K562 (cell line): ENCODE data around the gene CHAC1. TPM values are rescaled to one million over a fixed set of nuclear protein-coding genes. Genes with fewer than 3 reads are reported as not detected.
"Not testable (repeated sequence)": the region's sequence is repeated elsewhere in the genome, so short reads cannot be mapped to it uniquely, and the experiment has no call there.

Experiments used
- ATAC-seq: fragments of 200-7000 bp; cut with Tn5 transposase; 3 replicates; pipeline ENCODE4 v1.9.1; 2020; ENCODE audit warnings: moderate library complexity
- BruUV-seq: library from RNA; stranded (reverse); fragments of 400-500 nt; replicated peaks from 2 replicates; lab custom pipeline; 2021; lab: Mats Ljungman, UMichigan
- CTCF ChIA-PET: fragments of 300-600 bp; formaldehyde crosslinking; extraction: SDS; loops from one replicate; lab custom pipeline; 2021; ENCODE audit warnings: low intra/inter-chr PET ratio; lab: Yijun Ruan, JAX
- POLR2A ChIA-PET: fragments of 300-600, 350-650 bp; sonication (Branson Sonifier 250); formaldehyde crosslinking; extraction: SDS; loops from one replicate; lab custom pipeline; 2021; ENCODE audit warnings: antibody characterized with exemption, inconsistent platforms; lab: Yijun Ruan, JAX
- DNase-seq, 4 experiments: peaks; one replicate each; pipeline versions ENCODE4 v3.0.0 to v3.0.0-alpha.2; 2011 to 2018; ENCODE audit warnings: low spot score in 3 of 4, mixed read lengths in 3 of 4; ENCODE audit errors: extremely low read depth in 1 of 4
- FAIRE-seq: peaks from 2 replicates; lab custom pipeline; 2011; peaks lifted over from hg19 to GRCh38; lab: Jason Lieb, UNC
- H2AFZ ChIP-seq: 2 replicates; pipeline ENCODE4 v1.6.0; 2011; ENCODE audit warnings: low read depth, low read length, control low read depth, inconsistent platforms
- H3K27ac ChIP-seq: fragments of 200-600 bp; 3 replicates; pipeline ENCODE4 v1.8.0; 2011; ENCODE audit warnings: low read depth, mild to moderate bottlenecking, control low read depth, inconsistent platforms, low read length, moderate library complexity, mixed read lengths; ENCODE audit errors: extremely low read depth
- H3K27me3 ChIP-seq, 2 experiments: fragments of 300-600 bp in 1 of 2; 2 replicates in 1 of 2; 3 replicates in 1 of 2; pipeline versions ENCODE4 v1.6.0 to v1.8.0; 2011; ENCODE audit warnings: inconsistent platforms in 2 of 2, low read length in 2 of 2, mild to moderate bottlenecking in 1 of 2, mixed read lengths in 1 of 2, moderate library complexity in 1 of 2; ENCODE audit not compliant: control insufficient read depth in 2 of 2, insufficient read depth in 2 of 2
- H3K36me3 ChIP-seq: fragments of 300-600 bp; 3 replicates; pipeline ENCODE4 v1.8.0; 2011; ENCODE audit warnings: mild to moderate bottlenecking, low read length, inconsistent platforms; ENCODE audit not compliant: control insufficient read depth, insufficient read depth
- H3K4me1 ChIP-seq, 2 experiments: fragments of 200-600 bp in 1 of 2; replicated peaks in 1 of 2; 2 replicates in 1 of 2; 3 replicates in 1 of 2; pipeline versions ENCODE4 v1.5.1 to v1.8.0; 2011; ENCODE audit warnings: inconsistent platforms in 2 of 2, low read length in 2 of 2, mild to moderate bottlenecking in 1 of 2, mixed read lengths in 1 of 2, moderate library complexity in 1 of 2; ENCODE audit not compliant: control insufficient read depth in 2 of 2, insufficient read depth in 2 of 2
- H3K4me2 ChIP-seq: 2 replicates; pipeline ENCODE4 v1.6.1; 2011; ENCODE audit warnings: low read length, control low read depth, inconsistent platforms, mixed read lengths; ENCODE audit not compliant: insufficient read depth
- H3K4me3 ChIP-seq: fragments of 200-600 bp; sonication (generic), shearing (Covaris generic); 2 replicates; pipeline ENCODE4 v1.5.1; 2016; ENCODE audit warnings: control low read depth, inconsistent platforms
- H3K79me2 ChIP-seq: fragments of 200-600 bp; 3 replicates; pipeline ENCODE4 v1.8.0; 2011; ENCODE audit warnings: low read length, inconsistent platforms; ENCODE audit not compliant: control insufficient read depth, insufficient read depth
- H3K9ac ChIP-seq, 2 experiments: 2 replicates each; pipeline versions ENCODE4 v1.6.0 to v1.6.1; 2011; ENCODE audit warnings: low read depth in 2 of 2, low read length in 2 of 2, control low read depth in 1 of 2, inconsistent platforms in 1 of 2, mild to moderate bottlenecking in 1 of 2, mixed read lengths in 1 of 2; ENCODE audit not compliant: insufficient read depth in 1 of 2
- H3K9me1 ChIP-seq: one replicate; pipeline ENCODE4 v1.6.0; 2011; ENCODE audit warnings: inconsistent platforms, mild to moderate bottlenecking, low read length, moderate library complexity; ENCODE audit not compliant: control insufficient read depth, insufficient read depth
- H3K9me3 ChIP-seq: replicated peaks from 2 replicates; pipeline ENCODE4 v1.5.1; 2011; ENCODE audit warnings: low read depth, low read length, inconsistent platforms; ENCODE audit not compliant: control insufficient read depth, insufficient read depth
- H4K20me1 ChIP-seq: replicated peaks from 2 replicates; pipeline ENCODE4 v1.6.1; 2011; ENCODE audit warnings: low read length, inconsistent platforms, mixed read lengths; ENCODE audit not compliant: control insufficient read depth, insufficient read depth
- MTA3 ChIP-seq: fragments of 450-650 bp; formaldehyde crosslinking; IDR thresholded peaks from 2 replicates; pipeline ENCODE4 v1.6.1; 2017; ENCODE audit warnings: mild to moderate bottlenecking, borderline replicate concordance
- NFYB ChIP-seq: IDR thresholded peaks from 2 replicates; pipeline ENCODE4 v1.6.1; 2011; ENCODE audit warnings: mild to moderate bottlenecking, moderate library complexity; ENCODE audit not compliant: insufficient read length; ENCODE audit errors: extremely low read depth
- POLR2A ChIP-seq: fragments of 450-650 bp; conservative IDR thresholded peaks from 2 replicates; pipeline ENCODE4 v1.6.1; 2016
- RBFOX2 ChIP-seq: fragments of 200-400 bp; formaldehyde crosslinking; IDR thresholded peaks from 2 replicates; pipeline ENCODE4 v1.6.1; 2017; ENCODE audit warnings: low read depth, mild to moderate bottlenecking, low read length, moderate library complexity
- SUPT5H ChIP-seq: fragments of 450-650 bp; IDR thresholded peaks from 2 replicates; pipeline ENCODE4 v1.6.1; 2016
- TBP ChIP-seq: optimal IDR thresholded peaks from 2 replicates; pipeline ENCODE3; 2011; ENCODE audit warnings: low read depth, low read length, improper control_type of control experiment
- WGBS: fragments of 100-300 bp; shearing (Covaris generic); methylation state at CpG from one replicate; pipeline ENCODE4 v1.1.6; 2016; ENCODE audit warnings: low coverage, mixed read lengths; ENCODE audit not compliant: insufficient coverage; ENCODE audit errors: missing lambda C conversion rate; 5-methylcytosine and 5-hydroxymethylcytosine counted together
- in situ Hi-C: fragments of 300-500 bp; cut with MboI; formaldehyde crosslinking; loops from 4 replicates; pipeline ENCODE4 v1.15.0; 2018; ENCODE audit warnings: inconsistent platforms, mixed read lengths
- intact Hi-C: fragments of 100-400 bp; cut with micrococcal nuclease; formaldehyde crosslinking; loops from 2 replicates; pipeline ENCODE4 v1.14.2; 2022
- polyA plus RNA-seq, 8 experiments: library from polyadenylated mRNA; depleted of rRNA in 4 of 8; stranded (reverse) in 5 of 8; unstranded in 3 of 8; fragments of >200 nt; fragmentation: Nextera tagmentation in 2 of 8; fragmentation: Illumina TruSeq in 1 of 8; extraction: Ambion mirVana in 2 of 8; extraction: Trizol in 1 of 8; gene quantifications; 2 replicates each; pipeline versions ENCODE4 v1.2.1 to v1.2.3, GENCODE V29; 2011 to 2014; ENCODE audit warnings: inconsistent platforms in 1 of 8, missing spikeins in 1 of 8
- total RNA-seq, 7 experiments: library from RNA; depleted of rRNA in 6 of 7; stranded (reverse); fragments of >200 nt in 6 of 7; fragmentation: Illumina TruSeq in 2 of 7; extraction: Trizol in 2 of 7; gene quantifications; 2 replicates each; pipeline versions ENCODE4 v1.2.1 to v1.2.3, GENCODE V29; 2011 to 2021; ENCODE audit warnings: low replicate concordance in 1 of 7

The CHAC1 gene
- total and polyA plus RNA-seq, 9 of the 15 experiments (the other 6 are each of a cell fraction or from before 2014, with no cell fraction given): 0.47 to 39.0 (median 7.5) TPM

DNA sequence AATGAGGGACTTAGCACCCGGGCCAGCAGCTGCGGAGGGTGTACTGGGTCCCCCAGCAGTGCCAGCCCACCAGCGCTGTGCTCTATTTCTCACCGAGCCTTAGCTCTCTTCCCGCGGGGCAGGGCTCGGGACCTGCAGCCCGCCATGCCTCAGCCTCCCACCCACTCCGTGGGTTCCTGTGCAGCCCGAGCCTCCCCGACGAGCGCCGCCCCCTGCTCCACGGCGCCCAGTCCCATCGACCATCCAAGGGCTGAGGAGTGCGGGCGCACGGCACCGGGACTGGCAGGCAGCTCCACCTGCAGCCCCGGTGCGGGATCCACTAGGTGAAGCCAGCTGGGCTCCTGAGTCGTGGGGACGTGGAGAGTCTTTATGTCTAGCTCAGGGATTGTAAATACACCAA lies 8.5 kb downstream of the CHAC1 start:
- H3K79me2 ChIP-seq, H4K20me1 ChIP-seq, DNase-seq, FAIRE-seq, BruUV-seq, H2AFZ ChIP-seq, H3K4me3 ChIP-seq, H3K9me1 ChIP-seq, ATAC-seq, H3K27me3 ChIP-seq, CTCF ChIA-PET, H3K9ac ChIP-seq, intact Hi-C loops, H3K27ac ChIP-seq, in situ Hi-C loops, H3K9me3 ChIP-seq, H3K4me2 ChIP-seq, H3K36me3 ChIP-seq: not testable (repeated sequence)
- 87% methylated on average over 11 of the region's 25 CpGs for WGBS
- H3K4me1 ChIP-seq: peaks cover 0 to 26% of the 10 kb centered on the region in 2 experiments; a peak in 4 of 5 replicates
- POLR2A ChIA-PET: interaction anchor here (0.6 to 1.4 kb wide), 3 partner anchors 9 to 185 kb away, joined by 3 read pairs; partner anchors contain the start of gene CHAC1
- 0 out of 2 replicates have a peak, but pooled peaks have one; percentile 1 for TF ChIP-seq RBFOX2

- BruUV-seq, H3K36me3 ChIP-seq, H3K79me2 ChIP-seq, DNase-seq, H3K27me3 ChIP-seq, ATAC-seq, H4K20me1 ChIP-seq, FAIRE-seq, intact Hi-C loops, H3K9me1 ChIP-seq, H3K4me2 ChIP-seq, H3K4me3 ChIP-seq, H2AFZ ChIP-seq, H3K9me3 ChIP-seq, in situ Hi-C loops, CTCF ChIA-PET, H3K27ac ChIP-seq, H3K9ac ChIP-seq: not testable (repeated sequence)
- peaks cover 0 to 26% of the 10 kb centered on the region in 2 experiments; a peak in 4 of 5 replicates for H3K4me1 ChIP-seq
- TF ChIP-seq MTA3 (peak; percentile 28; the same call in 1 of the 2 replicates), POLR2A (peak; percentile 63; the same call in 1 of the 2 replicates), SUPT5H (peak; percentile 33; the same call in 1 of the 2 replicates), NFYB (peak; percentile 56), TBP (peak; percentile 35)
- POLR2A ChIA-PET: interaction anchor here (0.6 to 0.7 kb wide), 3 partner anchors 9 to 185 kb away, joined by 3 read pairs; partner anchors contain the start of gene CHAC1
- WGBS: 65% methylated on average over 14 of the region's 14 CpGs
Observed at GRCh38 chr15:40962317-40962716, 9.0 kb downstream of the CHAC1 start.
